Psoas muscle (tissue), 8 donors: ENCODE data around the gene PAK5. TPM values are rescaled to one million over a fixed set of nuclear protein-coding genes. Genes with fewer than 3 reads are reported as not detected.

Source experiments
- ATAC-seq, 4 donors: fragments of 200-7000 bp; cut with Tn5 transposase; one replicate each; pipeline ENCODE4 v1.9.1; 2020; ENCODE audit warnings: moderate library complexity in 3 of 4, mild to moderate bottlenecking in 2 of 4
- DNase-seq, 2 donors: peaks; one replicate each; pipeline ENCODE4 v3.0.0-alpha.2; 2020
- H3K27ac ChIP-seq: fragments of 200-600 bp; one replicate; pipeline ENCODE4 v1.8.0; 2022
- H3K27me3 ChIP-seq, 3 donors: fragments of 200-600 bp in 1 of 3; one replicate each; pipeline versions ENCODE4 v1.6.1 to v1.8.0; 2013 to 2022; ENCODE audit warnings: low read length in 2 of 3, mild to moderate bottlenecking in 2 of 3, moderate library complexity in 1 of 3; ENCODE audit not compliant: insufficient read depth in 3 of 3
- H3K36me3 ChIP-seq, 2 donors: fragments of 200-600 bp in 1 of 2; one replicate each; pipeline versions ENCODE4 v1.6.1 to v1.8.0; 2013 to 2022; ENCODE audit warnings: low read depth in 1 of 2, mild to moderate bottlenecking in 1 of 2, moderate library complexity in 1 of 2; ENCODE audit not compliant: insufficient read depth in 1 of 2
- H3K4me1 ChIP-seq: fragments of 200-600 bp; one replicate; pipeline ENCODE4 v1.8.0; 2022
- H3K4me3 ChIP-seq: fragments of 200-600 bp; one replicate; pipeline ENCODE4 v1.8.0; 2022; ENCODE audit warnings: mild to moderate bottlenecking
- H3K9me3 ChIP-seq: fragments of 200-600 bp; one replicate; pipeline ENCODE4 v1.8.0; 2022
- CTCF ChIP-seq: fragments of 200-600 bp; IDR thresholded peaks from one replicate; pipeline ENCODE4 v1.8.0; 2022; ENCODE audit warnings: antibody characterized with exemption
- WGBS, 3 donors: extraction: QIAGEN DNeasy Blood & Tissue Kit; methylation state at CpG; one replicate each; pipeline versions ENCODE4 v1.1.6 to v1.1.7; 2013; 5-methylcytosine and 5-hydroxymethylcytosine counted together
- intact Hi-C, 2 donors: fragments of 100-400 bp; cut with DNase I; formaldehyde crosslinking; loops; one replicate each; pipeline versions ENCODE4 v1.11.0 to v1.14.2; 2022
- polyA plus RNA-seq, 3 donors: library from polyadenylated mRNA; stranded (reverse); fragments of 200-250 nt; gene quantifications; one replicate each; pipeline ENCODE4 v1.2.3, GENCODE V29; 2013
- total RNA-seq, 4 donors: library from RNA; stranded (reverse); fragmentation: NEBNext Ultra II Directional in 2 of 4; extraction: Animal tissue kit (Norgen Biotek cat#: 25700) in 2 of 4; gene quantifications; one replicate each; pipeline versions ENCODE4 v1.2.1 to v1.2.4, GENCODE V29; 2021 to 2023
- donor health status: healthy with polysubstance abuse.
- donor health status: DM: no; HTN: no; CAD: no; lungs with moderate emphysema.
- donor health status: Bipolar disorder and iron deficiency.
- donor health status: healthy.
- donor health status: DM: yes; HTN: yes; CAD: no.
- donor health status: DM: no; HTN: no; CAD: no.
- donor health status: DM: no; HTN: no; CAD: no.
- donor health status: DM: yes; HTN: yes; CAD: no.

PAK5 gene
- total and polyA plus RNA-seq, 7 donors = 0.01 TPM; not detected in 6

- no peaks in the 10 kb centered on the region for H3K4me1 ChIP-seq
- no peaks in the 10 kb centered on the region for H3K27me3 ChIP-seq
- no peaks in the 10 kb centered on the region for H3K9me3 ChIP-seq
- intact Hi-C loops = loop anchor here in 1 of 2 donors (10.0 kb wide), 1 partner anchor 1928 kb away; no protein-coding TSS in a partner anchor
- WGBS, 3 donors = 67 to 79% (median 75%) methylated on average over 5 of the region's 5 CpGs
- no peak for TF ChIP-seq CTCF
- ATAC-seq (no peak), DNase-seq (no peak)
- no peak overlapping the region for H3K4me3 ChIP-seq
- H3K36me3 ChIP-seq = no peaks in the 10 kb centered on the region
- no peak overlapping the region for H3K27ac ChIP-seq
Measured at GRCh38 chr20:9616455-9616805, 222.4 kb downstream of the PAK5 start.

- Histone ChIP-seq H3K9me3 (no peaks in the 10 kb centered on the region), H3K27ac (no peak overlapping the region), H3K4me3 (no peak overlapping the region), H3K27me3 (no peaks in the 10 kb centered on the region), H3K4me1 (no peaks in the 10 kb centered on the region), H3K36me3 (no peaks in the 10 kb centered on the region)
- ATAC-seq (no peak), DNase-seq (no peak)
- intact Hi-C loops = loop anchor here in 1 of 2 donors (10.0 kb wide), 1 partner anchor 1929 kb away; no protein-coding TSS in a partner anchor
- 47 to 59% (median 55%) methylated on average over 8 of the region's 8 CpGs for WGBS, 3 donors
- no peak for TF ChIP-seq CTCF
Measured at GRCh38 chr20:9615766-9616454, 223.0 kb downstream of the PAK5 start.

- DNase-seq (no peak), ATAC-seq (no peak)
- Histone ChIP-seq H3K4me1 (no peaks in the 10 kb centered on the region), H3K4me3 (no peak overlapping the region), H3K9me3 (no peaks in the 10 kb centered on the region), H3K27me3 (no peaks in the 10 kb centered on the region), H3K36me3 (no peaks in the 10 kb centered on the region), H3K27ac (no peak overlapping the region)
- intact Hi-C loops = loop anchor here in 1 of 2 donors (10.0 kb wide), 1 partner anchor 1930 kb away; no protein-coding TSS in a partner anchor
- no peak for TF ChIP-seq CTCF
- WGBS, 3 donors = 62 to 71% (median 70%) methylated on average over 4 of the region's 4 CpGs
Measured at GRCh38 chr20:9615118-9615517, 223.8 kb downstream of the PAK5 start.

- ATAC-seq = no peak
- intact Hi-C loops = loop anchor here in 1 of 2 donors (2.0 to 10.0 kb wide), 2 partner anchors 205 to 1931 kb away; no protein-coding TSS in a partner anchor
- WGBS, 3 donors = 66 to 77% (median 72%) methylated on average over 4 of the region's 4 CpGs
Measured at GRCh38 chr20:9613871-9614270, 225.0 kb downstream of the PAK5 start.

More at GRCh38 chr20:9613871-9614270, 225.0 kb downstream of the PAK5 start:
- no peaks in the 10 kb centered on the region for H3K4me1 ChIP-seq
- no peaks in the 10 kb centered on the region for H3K27me3 ChIP-seq
- no peak for TF ChIP-seq CTCF
- H3K9me3 ChIP-seq = no peaks in the 10 kb centered on the region
- H3K4me3 ChIP-seq = no peak overlapping the region
- no peaks in the 10 kb centered on the region for H3K36me3 ChIP-seq
- no peak overlapping the region for H3K27ac ChIP-seq
- DNase-seq = no peak
